ENCODE data around the gene CLASP1. TPM values are rescaled to one million over a fixed set of nuclear protein-coding genes. Genes with fewer than 3 reads are reported as not detected.

The CLASP1 gene
- total RNA-seq, 2 experiments from 2014 or later = 58.0 to 58.5 TPM

- no peaks in the 10 kb centered on the region for H3K9me3 Mint-ChIP-seq
- no peak overlapping the region for H3K27ac ChIP-seq (ENCODE audit: low read depth in 1 of 2, low read length in 2 of 2)
- POLR2A ChIA-PET = interaction anchor here (0.7 kb wide), 1 partner anchor 144 kb away, joined by 3 read pairs; the partner anchor contains the start of gene RNU4ATAC
- CTCF ChIA-PET = no interaction called here
- no peaks in the 10 kb centered on the region for H3K9me3 ChIP-seq (ENCODE audit: control insufficient read depth in 1 of 2, insufficient read depth in 1 of 2, low read length in 2 of 2)
- ATAC-seq (ENCODE audit: poor library complexity) (no peak), DNase-seq (no peak)
- H3K4me1 Mint-ChIP-seq (ENCODE audit: low read depth) = no peaks in the 10 kb centered on the region
- TF ChIP-seq CTCF (IDR thresholded peaks at IDR 0.05) = no peak
- H3K36me3 ChIP-seq (ENCODE audit: insufficient read depth, low read length) = peaks cover 49% of the 10 kb centered on the region
- H3K27ac Mint-ChIP-seq = no peak overlapping the region
- H3K4me3 Mint-ChIP-seq = no peak overlapping the region
- H3K36me3 Mint-ChIP-seq (ENCODE audit: low read depth) = peaks cover 84% of the 10 kb centered on the region
- no peaks in the 10 kb centered on the region for H3K27me3 ChIP-seq (ENCODE audit: control insufficient read depth in 1 of 2, insufficient read depth in 2 of 2, low read length in 2 of 2)
- intact Hi-C loops (cut with DNase I, micrococcal nuclease) = no loop called here
- H3K27me3 Mint-ChIP-seq = no peaks in the 10 kb centered on the region
- no peak overlapping the region for H3K4me3 ChIP-seq (ENCODE audit: low read length)
- H3K4me1 ChIP-seq (ENCODE audit: insufficient read depth, low read length) = no peaks in the 10 kb centered on the region
These were observed 262.6 kb downstream of the CLASP1 start for GRCh38 chr2:121386707-121387106.

GRCh38 chr2:121386102-121386501, 263.2 kb downstream of the CLASP1 start:
- no peaks in the 10 kb centered on the region for H3K27me3 Mint-ChIP-seq
- Histone ChIP-seq H3K9me3 (ENCODE audit: control insufficient read depth in 1 of 2, insufficient read depth in 1 of 2, low read length in 2 of 2) (no peaks in the 10 kb centered on the region), H3K4me1 (ENCODE audit: insufficient read depth, low read length) (no peaks in the 10 kb centered on the region), H3K27ac (ENCODE audit: low read depth in 1 of 2, low read length in 2 of 2) (no peak overlapping the region), H3K27me3 (ENCODE audit: control insufficient read depth in 1 of 2, insufficient read depth in 2 of 2, low read length in 2 of 2) (no peaks in the 10 kb centered on the region), H3K36me3 (ENCODE audit: insufficient read depth, low read length) (peaks cover 52% of the 10 kb centered on the region), H3K4me3 (ENCODE audit: low read length) (no peak overlapping the region)
- H3K9me3 Mint-ChIP-seq = no peaks in the 10 kb centered on the region
- POLR2A ChIA-PET = no interaction called here
- TF ChIP-seq CTCF (IDR thresholded peaks at IDR 0.05) = no peak
- H3K4me3 Mint-ChIP-seq = no peak overlapping the region
- ATAC-seq (ENCODE audit: poor library complexity) (no peak), DNase-seq (no peak)
- intact Hi-C loops (cut with DNase I, micrococcal nuclease) = no loop called here
- CTCF ChIA-PET = interaction anchor here (2.1 kb wide), 1 partner anchor 12 kb away, joined by 4 read pairs; no protein-coding TSS in a partner anchor
- H3K4me1 Mint-ChIP-seq (ENCODE audit: low read depth) = no peaks in the 10 kb centered on the region
- no peak overlapping the region for H3K27ac Mint-ChIP-seq
- H3K36me3 Mint-ChIP-seq (ENCODE audit: low read depth) = peaks cover 84% of the 10 kb centered on the region

- intact Hi-C loops (cut with DNase I, micrococcal nuclease) = no loop called here
- H3K4me3 Mint-ChIP-seq = no peak overlapping the region
- DNase-seq = no peak
- peaks cover 74% of the 10 kb centered on the region for H3K36me3 ChIP-seq (ENCODE audit: insufficient read depth, low read length)
- POLR2A ChIA-PET = no interaction called here
- H3K4me3 ChIP-seq (ENCODE audit: low read length) = no peak overlapping the region
- no peaks in the 10 kb centered on the region for H3K27me3 Mint-ChIP-seq
- no peak for ATAC-seq (ENCODE audit: poor library complexity)
- H3K4me1 ChIP-seq (ENCODE audit: insufficient read depth, low read length) = no peaks in the 10 kb centered on the region
- no peaks in the 10 kb centered on the region for H3K9me3 ChIP-seq (ENCODE audit: control insufficient read depth in 1 of 2, insufficient read depth in 1 of 2, low read length in 2 of 2)
- no peak overlapping the region for H3K27ac ChIP-seq (ENCODE audit: low read depth in 1 of 2, low read length in 2 of 2)
- H3K27ac Mint-ChIP-seq = no peak overlapping the region
- no peaks in the 10 kb centered on the region for H3K4me1 Mint-ChIP-seq (ENCODE audit: low read depth)
- TF ChIP-seq CTCF (IDR thresholded peaks at IDR 0.05) = no peak
- no peaks in the 10 kb centered on the region for H3K27me3 ChIP-seq (ENCODE audit: control insufficient read depth in 1 of 2, insufficient read depth in 2 of 2, low read length in 2 of 2)
- CTCF ChIA-PET = no interaction called here
- H3K36me3 Mint-ChIP-seq (ENCODE audit: low read depth) = peaks cover 97% of the 10 kb centered on the region
- no peaks in the 10 kb centered on the region for H3K9me3 Mint-ChIP-seq
These were observed 266.5 kb downstream of the CLASP1 start for GRCh38 chr2:121382744-121383143.

Measured in CD4-positive, alpha-beta T cell (primary cell).